GM19023 (cell line): ENCODE data around the gene ACTN3.
"Not testable (repeated sequence)": the region's sequence is repeated elsewhere in the genome, so short reads cannot be mapped to it uniquely, and the experiment has no call there.

Experiments
- ATAC-seq: cut with Tn5 transposase; IDR thresholded peaks from one replicate; pipeline ENCODE4 v1.9.1; 2021; ENCODE audit warnings: mild to moderate bottlenecking, moderate library complexity; ENCODE audit not compliant: unreplicated experiment

Gene ACTN3

DNA sequence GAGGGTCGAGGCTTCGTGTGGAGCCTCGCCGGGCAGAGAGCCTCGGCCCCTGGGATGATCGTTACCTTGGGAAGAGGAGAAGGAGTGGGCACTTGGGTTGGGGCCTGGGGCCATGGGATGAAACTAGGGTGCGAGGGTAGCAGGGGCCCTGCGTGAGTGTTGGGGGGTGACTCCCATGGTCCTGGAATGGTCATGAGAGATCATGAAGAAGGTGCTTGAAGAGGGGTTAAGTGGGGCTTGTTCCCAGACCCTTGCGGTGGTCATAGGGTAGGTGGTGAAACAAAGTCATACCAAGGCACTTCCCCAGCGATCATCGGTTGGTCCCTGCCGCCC, 46.6 kb downstream of the ACTN3 start:
- peak; percentile 37 for ATAC-seq

GRCh38 chr11:66593650-66594049, 46.9 kb downstream of the ACTN3 start:
- ATAC-seq = no peak

DNA sequence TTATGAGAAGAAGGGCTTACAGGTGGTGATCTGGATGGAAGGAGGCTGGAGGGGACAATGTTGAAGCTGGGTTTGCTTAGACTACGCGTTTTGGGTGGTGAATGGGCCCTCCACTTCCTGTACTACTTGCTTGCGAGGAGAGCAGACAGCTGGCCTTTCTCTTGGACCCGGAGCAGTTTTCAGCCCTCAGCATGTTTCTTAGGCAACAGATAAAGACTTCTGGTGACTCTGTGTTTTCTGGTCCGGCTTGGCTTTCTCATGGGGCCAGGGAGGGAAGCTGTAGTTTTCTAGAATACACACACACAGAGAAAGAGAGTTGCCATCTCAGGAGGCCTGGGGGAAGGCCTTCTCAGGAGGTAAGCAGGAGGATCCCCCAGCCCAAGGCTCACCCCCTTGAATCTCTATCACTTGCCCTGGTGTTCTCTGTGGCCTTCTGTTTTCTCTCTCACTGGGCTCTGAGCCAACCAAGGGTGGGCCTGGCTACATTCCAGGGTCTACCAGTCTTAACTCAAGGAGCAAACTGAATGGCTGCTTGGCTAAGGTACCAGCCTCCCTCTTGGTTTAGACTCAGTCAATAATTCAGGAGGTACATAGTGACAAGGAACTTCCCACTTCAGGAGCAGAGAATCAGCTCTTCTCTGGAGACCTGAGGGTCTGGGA, 48.7 kb downstream of the ACTN3 start:
- ATAC-seq = no peak

DNA sequence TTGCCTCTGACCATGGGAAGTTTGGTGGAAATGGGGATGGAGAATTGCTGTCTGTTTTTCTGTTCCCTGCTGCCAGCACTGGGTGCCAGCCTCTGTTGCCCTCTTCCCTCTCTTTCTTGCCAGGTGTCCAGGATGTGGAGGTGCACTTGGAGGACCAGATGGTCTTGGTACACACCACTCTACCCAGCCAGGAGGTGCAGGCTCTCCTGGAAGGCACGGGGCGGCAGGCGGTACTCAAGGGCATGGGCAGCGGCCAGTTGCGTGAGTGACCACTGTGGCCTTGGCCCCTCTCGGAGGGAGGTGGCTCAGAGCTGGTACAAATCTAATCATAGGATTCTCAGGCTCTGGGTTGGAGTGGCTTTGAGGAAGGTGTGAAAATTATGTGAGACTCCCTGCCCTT, 52.3 kb downstream of the ACTN3 start:
- no peak for ATAC-seq

DNA sequence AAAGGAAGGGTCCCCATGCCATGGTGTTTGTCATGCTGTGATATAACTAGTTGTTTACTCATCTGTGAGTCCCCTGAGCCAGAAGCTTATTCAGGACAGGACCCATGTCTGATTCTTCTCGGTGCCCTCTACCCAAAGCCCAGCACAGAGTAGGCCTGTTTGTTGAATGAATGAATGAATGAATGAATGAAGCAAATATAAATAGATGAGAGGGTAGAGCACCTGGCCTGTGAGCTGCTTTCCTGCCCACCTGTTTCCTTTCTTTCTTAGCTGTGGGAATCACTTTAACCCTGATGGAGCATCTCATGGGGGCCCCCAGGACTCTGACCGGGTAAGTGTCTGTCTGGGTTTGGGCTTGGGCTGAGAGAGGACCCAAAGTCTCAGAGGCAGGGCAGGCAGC, 53.5 kb downstream of the ACTN3 start:
- no peak for ATAC-seq

DNA sequence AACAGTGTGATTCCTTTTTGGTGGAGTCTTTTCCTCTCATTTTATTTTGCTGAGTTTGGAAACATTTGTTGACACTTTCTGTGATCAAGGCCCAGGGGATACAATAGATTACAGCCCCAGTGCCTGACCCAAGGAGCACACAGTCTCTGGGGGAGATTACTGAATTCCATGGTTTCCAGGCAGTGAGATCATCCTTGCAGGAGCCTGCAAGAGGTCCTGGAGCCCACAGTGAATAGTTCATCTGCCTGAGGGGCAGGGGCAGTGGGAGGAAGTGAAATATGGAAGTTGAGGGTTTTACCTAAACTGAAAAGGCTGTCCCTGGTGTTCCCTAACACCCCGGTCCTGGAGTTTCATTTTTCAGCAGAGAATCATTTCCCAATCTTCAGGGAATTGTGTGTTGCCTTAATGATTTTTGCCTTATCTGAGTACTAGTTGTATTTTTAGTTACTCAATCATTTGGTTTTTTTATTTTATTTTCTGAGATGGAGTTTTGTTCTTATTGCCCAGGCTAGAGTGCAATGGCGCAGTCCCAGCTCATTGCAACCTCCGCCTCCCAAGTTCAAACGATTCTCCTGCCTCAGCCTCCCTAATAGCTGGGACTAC, 54.0 kb downstream of the ACTN3 start:
- no peak for ATAC-seq

GRCh38 chr11:66603072-66603471, 56.4 kb downstream of the ACTN3 start:
- no peak for ATAC-seq

DNA sequence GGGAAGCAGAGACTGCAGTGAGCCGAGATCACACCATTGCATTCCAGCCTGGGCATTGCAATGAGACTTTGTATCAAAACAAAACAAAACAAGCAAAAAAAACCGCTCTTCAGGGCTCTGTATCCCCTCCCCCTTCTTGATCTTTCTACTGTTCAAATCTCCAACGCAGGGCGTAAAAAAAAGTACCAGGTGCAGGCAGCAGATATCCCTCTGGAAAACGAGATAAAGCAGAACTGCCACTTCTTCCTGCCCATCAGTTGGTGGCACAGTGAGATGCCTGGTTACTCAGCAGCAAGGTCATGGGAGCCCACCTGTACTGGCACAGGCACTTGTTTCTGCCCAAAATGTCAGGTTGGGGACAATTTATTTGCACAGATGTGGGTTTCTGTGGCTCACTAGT, 57.5 kb downstream of the ACTN3 start:
- no peak for ATAC-seq

DNA sequence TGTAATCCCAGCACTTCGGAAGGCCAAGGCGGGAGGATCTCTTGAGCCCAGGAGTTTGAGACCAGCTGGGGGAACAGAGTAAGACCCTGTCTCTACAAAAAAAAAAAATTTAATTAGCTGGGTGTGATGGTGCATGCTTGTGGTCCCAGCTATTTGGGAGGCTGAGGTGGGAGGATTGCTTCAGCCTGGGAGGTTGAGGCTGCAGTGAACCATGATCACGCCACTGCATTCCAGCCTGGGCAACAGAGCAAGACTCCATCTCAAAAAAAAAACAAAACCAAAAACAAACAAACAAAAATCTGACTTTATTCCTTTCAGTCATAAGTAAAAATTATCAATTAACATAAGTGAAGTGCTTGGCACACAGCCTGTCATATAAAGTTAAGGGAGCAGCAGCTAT, 59.9 kb downstream of the ACTN3 start:
- ATAC-seq = not testable (repeated sequence)

DNA sequence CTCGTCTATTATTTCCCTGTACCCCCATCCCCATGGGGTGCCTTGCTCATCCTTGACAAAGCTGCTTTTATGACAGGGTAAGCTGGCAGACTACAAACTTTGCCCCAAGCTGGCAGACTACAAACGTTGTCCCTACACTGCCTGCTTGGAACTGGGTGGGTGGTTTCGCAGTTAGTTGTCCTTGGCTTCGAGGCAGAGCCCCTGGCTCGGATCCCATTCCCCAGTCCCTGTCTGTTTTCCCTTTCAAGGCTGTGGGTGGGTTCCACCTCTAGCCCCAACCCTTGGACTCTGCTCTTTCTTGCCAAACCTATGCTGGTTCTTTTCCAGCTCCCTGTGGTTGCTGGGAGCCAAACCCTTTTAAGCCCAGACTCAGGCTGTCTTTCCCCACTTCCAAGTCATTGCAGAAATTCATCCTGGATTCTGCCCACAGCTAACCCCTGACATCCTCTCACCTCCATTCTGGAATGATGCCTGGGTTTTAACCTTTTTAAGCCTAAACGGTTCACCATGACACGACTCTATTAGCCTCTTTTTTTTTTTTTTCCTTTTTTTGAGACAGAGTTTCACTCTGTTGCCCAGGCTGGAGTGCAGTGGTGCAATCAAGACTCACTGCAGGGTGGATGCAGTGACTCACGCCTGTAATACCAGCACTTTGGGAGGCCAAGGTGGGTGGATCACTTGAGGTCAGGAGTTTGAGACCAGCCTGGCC, 60.6 kb downstream of the ACTN3 start:
- no peak for ATAC-seq

DNA sequence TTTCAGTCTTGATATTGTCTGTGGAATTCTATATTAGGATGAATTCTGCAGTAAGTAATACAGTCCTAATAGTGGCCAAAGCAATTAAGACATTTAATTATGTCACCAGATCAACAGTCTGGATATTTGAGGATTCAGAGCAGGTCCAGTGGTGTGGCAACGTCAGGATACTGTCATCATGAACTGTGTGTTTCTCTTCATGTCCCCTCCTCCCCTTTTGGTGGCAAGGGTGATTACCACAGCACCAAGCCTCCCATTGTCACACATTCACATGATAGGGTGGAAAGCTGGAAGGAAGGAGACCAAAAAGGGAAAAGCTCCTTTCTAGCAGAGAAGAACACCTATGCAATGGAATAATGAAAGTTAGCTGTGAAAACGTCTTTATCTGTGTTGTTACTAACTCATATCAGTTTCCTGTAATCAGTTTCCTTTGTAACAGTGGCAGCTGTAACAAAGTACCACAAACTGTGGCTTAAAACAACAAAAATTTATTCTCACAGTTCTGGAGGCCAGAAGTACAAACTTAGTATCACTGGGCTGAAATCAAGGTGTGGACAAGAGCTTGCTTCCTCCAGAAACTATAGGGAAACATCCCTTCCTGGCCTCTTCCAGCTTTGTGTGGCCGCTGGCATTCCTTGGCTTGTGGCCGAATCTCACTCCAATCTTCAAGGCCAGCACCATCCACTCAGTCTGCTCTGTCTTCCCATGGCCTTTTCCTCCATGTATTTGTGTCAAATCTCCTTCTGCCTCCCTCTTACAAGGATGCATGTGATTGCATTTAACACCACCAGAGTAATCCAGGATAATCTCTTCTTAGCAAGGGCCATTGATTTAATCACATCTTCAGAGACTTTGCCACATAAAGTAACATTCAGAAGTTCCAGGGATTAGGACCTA, 63.3 kb downstream of the ACTN3 start:
- ATAC-seq = no peak

DNA sequence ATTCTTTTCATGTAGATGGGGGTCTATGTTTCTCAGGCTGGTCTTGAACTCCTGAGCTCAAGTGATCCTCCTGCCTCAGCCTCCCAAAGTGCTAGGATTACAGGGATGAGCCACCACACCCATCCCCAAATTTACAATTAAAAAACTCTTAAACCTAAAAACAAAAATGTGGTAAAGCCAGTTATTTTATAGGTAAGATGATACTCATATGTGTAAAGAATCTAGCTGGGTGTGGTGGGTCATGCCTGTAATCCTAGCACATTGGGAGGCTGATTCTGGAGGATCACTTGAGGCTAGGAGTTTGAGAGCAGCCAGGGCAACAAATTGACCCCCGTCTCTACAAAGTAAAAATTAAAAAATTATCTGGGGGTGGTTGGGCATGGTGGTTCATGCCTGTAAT, 65.8 kb downstream of the ACTN3 start:
- no peak for ATAC-seq
